NCI-H510A treated with DMSO at 0.1 percent for 48 hours (cell line): ENCODE results near the gene TAGLN2.

Experiments used
- DNase-seq: peaks from one replicate; lab custom pipeline; 2025; lab: John Stamatoyannopoulos, UW

TAGLN2 gene

GRCh38 chr1:159870704-159871103, 54.6 kb downstream of the TAGLN2 start:
- no peak for DNase-seq

DNA sequence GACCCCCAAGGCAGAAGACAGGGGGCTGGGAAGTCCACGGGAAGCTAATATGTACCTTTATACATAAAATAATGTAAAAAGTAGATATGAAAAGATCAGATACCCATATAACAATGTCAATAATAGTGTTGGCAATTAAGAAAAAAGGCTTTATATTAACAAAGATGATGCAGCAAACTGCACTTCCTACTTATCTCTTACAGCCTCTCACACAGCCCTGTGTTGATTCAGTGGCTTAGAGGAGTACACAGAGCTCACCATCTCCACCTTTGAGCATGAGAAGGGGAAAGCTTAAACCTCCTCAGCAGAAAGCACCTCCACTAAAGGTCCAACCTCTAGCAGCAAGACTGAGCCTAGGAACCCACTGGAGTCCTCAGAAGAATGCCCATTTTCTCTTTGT, 55.7 kb downstream of the TAGLN2 start:
- peak; percentile 44 for DNase-seq

DNA sequence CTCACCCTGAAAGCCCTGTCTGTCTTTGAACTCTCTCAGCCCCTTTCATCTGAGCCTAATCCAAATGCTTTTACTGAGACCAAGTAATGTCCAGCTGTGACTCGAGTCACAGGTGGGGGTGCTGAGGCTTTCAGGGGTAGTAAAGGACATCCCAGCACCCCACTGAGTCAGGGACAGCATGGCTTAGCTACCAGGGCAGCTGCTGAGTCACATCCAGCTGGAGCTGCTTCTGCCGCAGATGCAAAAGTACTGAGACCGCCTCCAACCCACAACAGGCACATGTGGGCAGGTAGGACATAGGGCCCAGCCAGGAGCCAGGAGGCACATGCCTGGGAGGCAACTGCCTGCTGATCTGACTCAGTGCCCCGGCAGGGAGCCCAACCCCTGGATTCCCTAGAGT, 56.1 kb downstream of the TAGLN2 start:
- DNase-seq, result peak; percentile 44

DNA sequence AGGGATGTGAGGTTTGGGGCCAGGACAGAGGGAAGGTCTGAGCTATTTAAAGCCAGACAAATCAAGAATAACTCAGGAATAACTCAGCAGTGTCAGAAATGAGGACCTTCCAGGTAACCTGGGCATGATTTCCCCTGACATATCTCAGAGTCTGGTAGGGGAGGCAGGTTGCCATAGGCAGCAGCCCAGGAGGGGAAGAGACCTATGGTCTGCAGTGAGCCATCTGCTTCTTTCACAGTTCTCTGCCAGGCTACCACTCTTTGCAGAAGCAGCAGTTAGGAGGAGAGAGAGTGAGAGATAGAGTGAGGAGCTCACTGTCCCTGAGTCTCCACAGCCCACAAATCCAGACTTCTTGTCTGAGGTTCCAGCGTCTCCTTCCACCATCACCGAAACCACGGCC, 56.5 kb downstream of the TAGLN2 start:
- DNase-seq, result no peak
